Nephron (organoid): Measurements from ENCODE around the gene NEURL1.
A peak's percentile ranks its signal among the peaks of the same experiment; 100 is the strongest.

Experiments used
- H3K27ac Mint-ChIP-seq, 3 experiments: 2 replicates each; pipeline ENCODE4 v1.8.0; 2020; ENCODE audit warnings: mixed read lengths in 3 of 3, mild to moderate bottlenecking in 2 of 3, moderate library complexity in 1 of 3
- H3K27me3 Mint-ChIP-seq: 2 replicates; pipeline ENCODE4 v1.8.0; 2021; ENCODE audit warnings: low read depth, mild to moderate bottlenecking, moderate library complexity, mixed read lengths
- H3K36me3 Mint-ChIP-seq: 2 replicates; pipeline ENCODE4 v1.8.0; 2020; ENCODE audit warnings: low read depth, mixed read lengths
- H3K4me1 Mint-ChIP-seq: 2 replicates; pipeline ENCODE4 v1.8.0; 2020; ENCODE audit warnings: mixed read lengths
- H3K4me3 Mint-ChIP-seq, 3 experiments: 2 replicates each; pipeline ENCODE4 v1.8.0; 2020; ENCODE audit warnings: mild to moderate bottlenecking in 3 of 3, mixed read lengths in 3 of 3, moderate library complexity in 2 of 3
- H3K9me3 Mint-ChIP-seq: 2 replicates; pipeline ENCODE4 v1.8.0; 2020; ENCODE audit warnings: mixed read lengths
- TF ChIP-seq, protein P1 (sequence below), 3 experiments: fragments of 200-600 bp; sonication (generic); IDR thresholded peaks; one replicate each; pipeline ENCODE4 v1.5.0; 2021; ENCODE audit warnings: antibody characterized with exemption in 3 of 3; ENCODE audit not compliant: unreplicated experiment in 3 of 3

NEURL1 gene

DNA sequence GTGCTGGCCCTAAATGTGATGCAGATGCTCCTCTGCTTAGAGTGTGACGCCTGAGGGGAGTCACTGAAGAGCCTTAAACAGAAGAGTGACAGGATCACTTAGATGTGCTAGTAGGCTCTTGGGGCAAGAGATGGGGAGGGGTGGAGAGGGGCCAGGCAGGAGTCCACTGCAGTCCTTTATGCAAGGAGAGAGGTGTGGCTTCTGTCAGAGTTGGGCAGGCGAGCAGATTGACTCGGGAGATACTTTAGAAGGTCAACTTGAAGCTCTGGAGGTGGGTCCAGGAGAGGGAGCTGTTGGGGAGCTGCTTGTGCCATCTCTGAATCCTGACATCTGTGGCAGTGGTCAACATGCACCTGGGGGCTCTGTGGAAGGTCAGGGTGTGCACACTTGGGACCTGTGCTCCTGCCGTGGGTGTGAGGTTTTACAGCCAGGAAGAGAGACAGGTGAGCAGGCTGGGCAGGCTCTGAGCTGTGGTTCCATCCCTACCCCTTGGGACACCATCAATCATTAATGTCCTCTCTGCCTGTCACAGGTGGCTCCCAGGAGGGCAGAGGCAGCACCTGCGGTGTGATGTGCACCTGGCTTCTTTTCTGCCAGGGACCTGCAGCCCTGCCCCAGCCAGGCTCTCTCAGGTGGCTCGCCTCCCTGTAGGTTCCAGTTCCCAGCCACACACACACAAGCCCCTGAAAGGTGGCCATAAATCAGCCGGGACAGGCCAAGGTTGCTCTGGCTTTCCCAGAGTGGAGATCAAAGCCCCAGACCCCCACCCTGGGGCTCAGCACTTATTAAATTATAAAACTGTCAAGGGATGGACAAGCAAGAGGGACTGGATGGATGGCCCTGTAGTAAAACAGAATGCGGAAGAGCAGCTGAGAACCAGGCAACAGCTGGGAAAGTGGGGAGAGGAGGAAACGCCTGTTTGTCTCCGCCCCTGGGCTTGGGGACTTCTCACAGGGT is 14.0 kb downstream of the NEURL1 start:
- peaks cover 33% of the 10 kb centered on the region for H3K4me1 Mint-ChIP-seq
- no peaks in the 10 kb centered on the region for H3K36me3 Mint-ChIP-seq
- no peak overlapping the region for H3K4me3 Mint-ChIP-seq
- H3K27me3 Mint-ChIP-seq: peaks cover 46% of the 10 kb centered on the region
- no peaks in the 10 kb centered on the region for H3K9me3 Mint-ChIP-seq
- peak overlapping the region in 2 of 3 experiments; percentile 22 to 66 for H3K27ac Mint-ChIP-seq
- TF ChIP-seq, protein P1, sequence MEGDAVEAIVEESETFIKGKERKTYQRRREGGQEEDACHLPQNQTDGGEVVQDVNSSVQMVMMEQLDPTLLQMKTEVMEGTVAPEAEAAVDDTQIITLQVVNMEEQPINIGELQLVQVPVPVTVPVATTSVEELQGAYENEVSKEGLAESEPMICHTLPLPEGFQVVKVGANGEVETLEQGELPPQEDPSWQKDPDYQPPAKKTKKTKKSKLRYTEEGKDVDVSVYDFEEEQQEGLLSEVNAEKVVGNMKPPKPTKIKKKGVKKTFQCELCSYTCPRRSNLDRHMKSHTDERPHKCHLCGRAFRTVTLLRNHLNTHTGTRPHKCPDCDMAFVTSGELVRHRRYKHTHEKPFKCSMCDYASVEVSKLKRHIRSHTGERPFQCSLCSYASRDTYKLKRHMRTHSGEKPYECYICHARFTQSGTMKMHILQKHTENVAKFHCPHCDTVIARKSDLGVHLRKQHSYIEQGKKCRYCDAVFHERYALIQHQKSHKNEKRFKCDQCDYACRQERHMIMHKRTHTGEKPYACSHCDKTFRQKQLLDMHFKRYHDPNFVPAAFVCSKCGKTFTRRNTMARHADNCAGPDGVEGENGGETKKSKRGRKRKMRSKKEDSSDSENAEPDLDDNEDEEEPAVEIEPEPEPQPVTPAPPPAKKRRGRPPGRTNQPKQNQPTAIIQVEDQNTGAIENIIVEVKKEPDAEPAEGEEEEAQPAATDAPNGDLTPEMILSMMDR (IDR thresholded peaks at IDR 0.05; ENCODE audit: unreplicated experiment in 3 of 3): no peak

DNA sequence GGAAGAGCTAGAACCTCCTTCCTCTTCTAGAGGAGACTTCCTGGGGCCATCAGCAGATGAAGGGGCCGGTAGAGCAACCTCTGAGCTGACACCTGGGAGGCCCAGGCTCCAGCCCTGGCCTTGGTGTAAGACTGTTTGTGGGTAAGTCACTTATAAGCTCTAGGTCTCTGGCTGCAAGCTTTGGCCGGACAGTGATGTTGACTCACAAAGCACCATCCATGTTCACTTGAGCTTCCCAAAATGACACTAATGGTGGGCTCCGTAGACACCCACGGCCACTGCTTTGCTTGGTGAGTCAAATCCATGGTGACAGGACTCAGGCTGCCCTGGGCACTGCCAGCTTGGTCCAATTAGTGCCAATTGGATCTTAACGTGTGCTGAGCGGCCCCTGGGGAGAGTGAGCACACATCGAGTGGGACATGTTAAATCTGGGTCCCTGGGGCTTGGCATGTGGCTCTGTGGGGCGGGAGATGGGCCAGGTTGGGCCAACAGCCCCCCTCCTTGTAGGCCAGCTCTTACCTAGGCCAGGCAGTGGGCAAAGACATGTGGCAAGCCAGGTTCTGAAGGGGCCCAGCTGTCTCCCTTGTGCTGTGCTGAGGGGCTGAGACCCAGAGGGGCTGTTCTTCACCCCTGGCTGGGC is 16.7 kb downstream of the NEURL1 start:
- Mint-ChIP-seq H3K36me3 (no peaks in the 10 kb centered on the region), H3K9me3 (no peaks in the 10 kb centered on the region), H3K27me3 (peaks cover 32% of the 10 kb centered on the region), H3K27ac (no peak overlapping the region), H3K4me3 (no peak overlapping the region), H3K4me1 (peaks cover 24% of the 10 kb centered on the region)
- TF ChIP-seq, protein P1 (IDR thresholded peaks at IDR 0.05; ENCODE audit: unreplicated experiment in 3 of 3): no peak

DNA sequence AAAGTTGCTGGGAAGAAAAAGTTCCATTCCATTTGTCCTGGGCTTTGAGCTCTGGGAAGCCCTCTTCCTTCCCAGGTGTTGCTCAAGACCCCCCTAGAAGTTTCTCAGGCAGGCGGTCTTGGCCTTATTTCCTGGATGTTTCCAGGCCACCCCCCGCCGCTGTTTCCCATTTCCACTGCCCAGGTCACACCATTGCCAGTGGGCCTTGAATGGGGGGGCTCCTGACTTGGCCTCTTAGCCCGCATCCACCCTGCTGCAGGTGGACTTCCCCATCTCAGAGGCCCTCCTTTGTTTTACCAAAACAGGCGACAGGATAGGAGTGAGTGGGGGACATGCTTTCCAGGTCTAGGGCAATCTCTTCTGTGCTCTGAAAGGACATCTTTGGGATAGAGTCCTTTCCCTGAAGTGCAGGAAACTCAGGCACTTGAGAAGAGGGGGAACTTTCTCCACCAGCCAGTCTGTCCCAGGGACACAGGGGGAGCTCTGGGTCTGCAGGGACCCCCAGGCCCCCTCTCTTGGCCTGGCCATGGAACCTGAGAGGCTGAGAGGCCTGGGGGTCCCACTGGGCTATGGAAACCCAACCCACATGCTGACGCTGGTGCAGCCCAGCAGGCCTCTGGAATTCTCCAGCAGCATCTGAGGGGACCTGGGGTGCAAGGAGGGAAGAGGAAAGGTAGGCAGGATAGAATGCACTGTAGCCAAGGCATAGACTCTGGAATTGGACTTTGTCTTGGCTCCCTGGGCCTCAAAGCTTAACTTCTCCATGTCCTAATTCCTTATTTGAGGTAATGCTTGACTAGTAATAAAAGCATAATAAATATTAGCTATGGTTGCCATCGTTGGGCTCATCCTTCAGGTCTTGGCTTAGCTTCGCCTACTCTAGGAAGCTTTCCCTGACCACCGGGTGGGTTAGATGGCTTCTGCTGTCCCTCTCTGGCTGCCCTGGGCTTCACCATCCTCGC is 17.6 kb downstream of the NEURL1 start:
- Mint-ChIP-seq H3K36me3 (no peaks in the 10 kb centered on the region), H3K27me3 (peaks cover 26% of the 10 kb centered on the region), H3K4me1 (peaks cover 31% of the 10 kb centered on the region), H3K4me3 (no peak overlapping the region), H3K27ac (no peak overlapping the region), H3K9me3 (no peaks in the 10 kb centered on the region)
- TF ChIP-seq, protein P1 (IDR thresholded peaks at IDR 0.05; ENCODE audit: unreplicated experiment in 3 of 3): no peak

DNA sequence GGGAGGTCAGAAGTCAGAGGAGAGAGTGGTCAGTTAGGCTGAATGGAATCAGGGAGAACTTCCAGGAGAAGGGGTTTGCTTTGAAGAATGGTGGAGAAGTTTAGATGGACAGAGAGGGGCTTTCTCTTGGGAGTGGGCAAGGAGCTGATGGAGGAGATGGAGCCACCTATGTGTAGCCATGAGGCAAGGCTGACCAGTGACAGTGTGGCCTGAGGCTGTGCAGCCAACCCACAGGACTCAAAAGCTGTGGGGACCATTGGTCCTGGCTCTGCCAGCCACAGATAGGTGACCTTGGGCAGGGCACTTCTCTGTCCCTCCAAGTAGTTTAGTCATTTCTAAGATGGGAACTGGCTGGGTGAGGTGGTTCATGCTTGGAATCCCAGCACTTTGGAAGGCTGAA is 18.7 kb downstream of the NEURL1 start:
- TF ChIP-seq, protein P1 (IDR thresholded peaks at IDR 0.05; ENCODE audit: unreplicated experiment in 3 of 3): no peak
- H3K27ac Mint-ChIP-seq: peak overlapping the region in 2 of 3 experiments; percentile 80
- H3K9me3 Mint-ChIP-seq: no peaks in the 10 kb centered on the region
- H3K36me3 Mint-ChIP-seq: no peaks in the 10 kb centered on the region
- H3K4me1 Mint-ChIP-seq: peaks cover 27% of the 10 kb centered on the region
- H3K27me3 Mint-ChIP-seq: peaks cover 17% of the 10 kb centered on the region
- no peak overlapping the region for H3K4me3 Mint-ChIP-seq

DNA sequence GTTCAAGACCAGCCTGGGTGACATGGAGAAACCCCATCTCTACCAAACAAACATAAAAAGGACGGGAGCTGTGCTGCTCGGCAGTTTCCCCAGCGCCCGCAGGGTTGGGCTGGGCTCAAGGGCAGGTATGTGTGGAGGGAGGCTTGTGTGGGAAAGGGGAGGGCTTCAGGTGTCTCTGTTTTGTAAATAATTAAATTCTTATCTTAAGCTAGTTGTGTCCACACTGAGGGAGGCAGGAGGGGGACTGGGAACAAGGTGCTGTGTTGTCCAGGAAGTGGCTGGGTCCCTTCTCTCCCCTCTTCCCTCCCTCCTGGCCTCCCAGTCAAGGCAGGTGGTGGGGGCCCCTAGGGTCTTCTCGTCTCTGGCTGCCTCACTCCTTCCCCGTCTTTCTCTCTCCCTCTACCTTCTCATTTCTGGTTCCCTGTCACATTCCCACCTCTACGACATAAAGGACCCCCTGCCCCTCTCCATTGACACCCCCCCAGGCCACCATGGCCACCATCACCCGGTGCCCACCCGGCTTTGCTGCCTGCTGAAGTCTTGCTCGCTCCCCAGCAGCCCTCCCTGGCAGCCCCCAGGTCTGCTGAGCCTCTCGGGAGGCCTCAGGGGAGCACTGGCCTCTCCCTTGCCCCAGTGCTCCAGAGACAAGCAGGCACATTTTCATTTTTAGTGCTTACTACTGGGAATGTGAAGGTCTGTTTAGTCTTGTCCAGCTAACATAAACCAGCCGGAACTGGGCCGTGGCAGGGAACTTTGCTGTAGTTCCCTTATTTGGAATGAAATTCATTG is 19.3 kb downstream of the NEURL1 start:
- peaks cover 10% of the 10 kb centered on the region for H3K27me3 Mint-ChIP-seq
- peaks cover 21% of the 10 kb centered on the region for H3K4me1 Mint-ChIP-seq
- peak overlapping the region; percentile 78 to 86 (median 80) for H3K27ac Mint-ChIP-seq
- no peaks in the 10 kb centered on the region for H3K9me3 Mint-ChIP-seq
- no peak overlapping the region for H3K4me3 Mint-ChIP-seq
- TF ChIP-seq, protein P1 (IDR thresholded peaks at IDR 0.05; ENCODE audit: unreplicated experiment in 3 of 3): no peak
- H3K36me3 Mint-ChIP-seq: no peaks in the 10 kb centered on the region
